Activated CD8-positive, alpha-beta T cell treated with anti-CD3 and anti-CD28 coated beads, Interleukin-2, amount 10 ng/mL, durations not matched to agents 7 days and 5 days (primary cell): ENCODE data around the gene IFT172. TPM values are rescaled to one million over a fixed set of nuclear protein-coding genes. Genes with fewer than 3 reads are reported as not detected.
A peak's percentile ranks its signal among the peaks of the same experiment; 100 is the strongest.
"Not testable (repeated sequence)": the region's sequence is repeated elsewhere in the genome, so short reads cannot be mapped to it uniquely, and the experiment has no call there.

Experiments
- ATAC-seq: fragments of 150-1000 bp; cut with Tn5 transposase; one replicate; pipeline ENCODE4 v1.10.0; 2021; ENCODE audit warnings: moderate library complexity
- CTCF ChIA-PET: fragments of 350-600 bp; sonication (Branson Sonifier 250); formaldehyde crosslinking; loops from one replicate; lab custom pipeline; 2021; ENCODE audit warnings: antibody characterized with exemption; lab: Charles Lee
- POLR2A ChIA-PET: fragments of 350-600 bp; sonication (Branson Sonifier 250); formaldehyde crosslinking; loops from one replicate; lab custom pipeline; 2021; ENCODE audit warnings: antibody characterized with exemption; lab: Charles Lee
- DNase-seq: peaks from one replicate; pipeline ENCODE4 v3.0.0-alpha.2; 2020
- H3K27ac Mint-ChIP-seq: one replicate; pipeline ENCODE4 v1.8.0; 2021; ENCODE audit warnings: mild to moderate bottlenecking, mixed read lengths
- H3K27me3 Mint-ChIP-seq: one replicate; pipeline ENCODE4 v1.8.0; 2021; ENCODE audit warnings: low read depth, mixed read lengths
- H3K36me3 Mint-ChIP-seq: one replicate; pipeline ENCODE4 v1.8.0; 2021; ENCODE audit warnings: low read depth, mixed read lengths
- H3K4me1 Mint-ChIP-seq: one replicate; pipeline ENCODE4 v1.8.0; 2021; ENCODE audit warnings: low read depth, mixed read lengths
- H3K4me3 Mint-ChIP-seq: one replicate; pipeline ENCODE4 v1.8.0; 2021; ENCODE audit warnings: mild to moderate bottlenecking, mixed read lengths
- H3K9me3 Mint-ChIP-seq: one replicate; pipeline ENCODE4 v1.8.0; 2022; ENCODE audit warnings: mixed read lengths; ENCODE audit not compliant: insufficient read depth
- total RNA-seq, 2 experiments: library from RNA; stranded (reverse); gene quantifications; one replicate each; pipeline ENCODE4 v1.2.3, GENCODE V29; 2021

Gene IFT172
- total RNA-seq: 10 to 100 TPM; 10.0 to 11.2 TPM

- Mint-ChIP-seq H3K9me3 (no peaks in the 10 kb centered on the region), H3K27ac (peak within 1 kb of the TSS; percentile 88), H3K27me3 (peaks cover 14% of the 10 kb centered on the region), H3K4me1 (peaks cover 29% of the 10 kb centered on the region), H3K36me3 (no peaks in the 10 kb centered on the region), H3K4me3 (peak within 1 kb of the TSS; percentile 77)
- ChIA-PET POLR2A (interaction anchor here (1.2 kb wide), 1 partner anchor 80 kb away, joined by 3 read pairs; the partner anchor contains the start of gene PPM1G), CTCF (interaction anchor here (1.2 to 3.6 kb wide), 2 partner anchors 120 to 193 kb away, joined by 3 to 15 read pairs; no protein-coding TSS in a partner anchor)
- peak; percentile 100 for DNase-seq
- peak; percentile 95 for ATAC-seq
Observed at GRCh38 chr2:27489498-27490397, at the start of gene IFT172. Gene IFT172 (minus strand): TSS chr2:27489743. CDS start chr2:27489653, 90 bp downstream.

- H3K27ac Mint-ChIP-seq, H3K4me3 Mint-ChIP-seq: not testable (repeated sequence)
Observed at GRCh38 chr2:27538839-27539450, 49.4 kb upstream of the IFT172 start.

GRCh38 chr2:27537287-27537686 is 47.7 kb upstream of the IFT172 start:
- Mint-ChIP-seq H3K4me1 (no peaks in the 10 kb centered on the region), H3K27ac (no peak overlapping the region), H3K9me3 (no peaks in the 10 kb centered on the region), H3K4me3 (no peak overlapping the region), H3K36me3 (no peaks in the 10 kb centered on the region), H3K27me3 (peaks cover 26% of the 10 kb centered on the region)
- ChIA-PET CTCF (no interaction called here), POLR2A (interaction anchor here (0.6 kb wide), 1 partner anchor 77 kb away, joined by 3 read pairs; no protein-coding TSS in a partner anchor)
- ATAC-seq (no peak), DNase-seq (no peak)

More at GRCh38 chr2:27538839-27539450, 49.4 kb upstream of the IFT172 start:
- CTCF ChIA-PET, H3K36me3 Mint-ChIP-seq, H3K9me3 Mint-ChIP-seq, ATAC-seq, DNase-seq, POLR2A ChIA-PET, H3K4me1 Mint-ChIP-seq: not testable (repeated sequence)
- H3K27me3 Mint-ChIP-seq: peaks cover 24% of the 10 kb centered on the region

GRCh38 chr2:27531983-27532382 is 42.4 kb upstream of the IFT172 start:
- DNase-seq: no peak
- H3K4me3 Mint-ChIP-seq: no peak overlapping the region
- no peak overlapping the region for H3K27ac Mint-ChIP-seq
- H3K4me1 Mint-ChIP-seq: peaks cover 3% of the 10 kb centered on the region
- ChIA-PET CTCF (no interaction called here), POLR2A (no interaction called here)
- H3K9me3 Mint-ChIP-seq: no peaks in the 10 kb centered on the region
- H3K36me3 Mint-ChIP-seq: no peaks in the 10 kb centered on the region
- H3K27me3 Mint-ChIP-seq: peaks cover 24% of the 10 kb centered on the region
- ATAC-seq: no peak

GRCh38 chr2:27527182-27527581 is 37.6 kb upstream of the IFT172 start:
- H3K27ac Mint-ChIP-seq: no peak overlapping the region
- no peaks in the 10 kb centered on the region for H3K9me3 Mint-ChIP-seq
- POLR2A ChIA-PET: no interaction called here
- H3K4me1 Mint-ChIP-seq: peaks cover 4% of the 10 kb centered on the region
- no peaks in the 10 kb centered on the region for H3K36me3 Mint-ChIP-seq
- CTCF ChIA-PET: interaction anchor here (1.1 kb wide), 2 partner anchors 25 to 157 kb away, joined by 3 to 4 read pairs; no protein-coding TSS in a partner anchor
- H3K4me3 Mint-ChIP-seq: no peak overlapping the region
- peaks cover 15% of the 10 kb centered on the region for H3K27me3 Mint-ChIP-seq
- DNase-seq (no peak), ATAC-seq (no peak)

GRCh38 chr2:27522400-27522945 is 32.9 kb upstream of the IFT172 start:
- DNase-seq: no peak
- CTCF ChIA-PET: no interaction called here
- H3K27me3 Mint-ChIP-seq: peaks cover 15% of the 10 kb centered on the region
- ATAC-seq: no peak
- no peaks in the 10 kb centered on the region for H3K9me3 Mint-ChIP-seq
- POLR2A ChIA-PET: no interaction called here
- no peaks in the 10 kb centered on the region for H3K36me3 Mint-ChIP-seq
- peaks cover 4% of the 10 kb centered on the region for H3K4me1 Mint-ChIP-seq
- no peak overlapping the region for H3K27ac Mint-ChIP-seq
- H3K4me3 Mint-ChIP-seq: no peak overlapping the region

GRCh38 chr2:27520316-27520715 is 30.8 kb upstream of the IFT172 start:
- Mint-ChIP-seq H3K4me3 (no peak overlapping the region), H3K4me1 (no peaks in the 10 kb centered on the region), H3K27me3 (peaks cover 8% of the 10 kb centered on the region), H3K9me3 (no peaks in the 10 kb centered on the region), H3K36me3 (no peaks in the 10 kb centered on the region), H3K27ac (no peak overlapping the region)
- CTCF ChIA-PET: interaction anchor here (0.6 kb wide), 1 partner anchor 73 kb away, joined by 3 read pairs; no protein-coding TSS in a partner anchor
- POLR2A ChIA-PET: no interaction called here
- ATAC-seq (no peak), DNase-seq (no peak)

- H3K4me1 Mint-ChIP-seq: no peaks in the 10 kb centered on the region
- H3K36me3 Mint-ChIP-seq: no peaks in the 10 kb centered on the region
- no peaks in the 10 kb centered on the region for H3K9me3 Mint-ChIP-seq
- H3K4me3 Mint-ChIP-seq: no peak overlapping the region
- no peak overlapping the region for H3K27ac Mint-ChIP-seq
- ATAC-seq (no peak), DNase-seq (no peak)
- ChIA-PET CTCF (no interaction called here), POLR2A (no interaction called here)
- peaks cover 8% of the 10 kb centered on the region for H3K27me3 Mint-ChIP-seq
Observed at GRCh38 chr2:27518782-27519113, 29.2 kb upstream of the IFT172 start.

GRCh38 chr2:27518113-27518781 is 28.7 kb upstream of the IFT172 start:
- ChIA-PET POLR2A (no interaction called here), CTCF (no interaction called here)
- H3K9me3 Mint-ChIP-seq: no peaks in the 10 kb centered on the region
- no peaks in the 10 kb centered on the region for H3K36me3 Mint-ChIP-seq
- no peak for DNase-seq
- H3K4me3 Mint-ChIP-seq: no peak overlapping the region
- peaks cover 8% of the 10 kb centered on the region for H3K27me3 Mint-ChIP-seq
- no peak overlapping the region for H3K27ac Mint-ChIP-seq
- H3K4me1 Mint-ChIP-seq: no peaks in the 10 kb centered on the region
- no peak for ATAC-seq

- no peaks in the 10 kb centered on the region for H3K9me3 Mint-ChIP-seq
- H3K4me3 Mint-ChIP-seq: no peak overlapping the region
Observed at GRCh38 chr2:27509326-27509725, 19.8 kb upstream of the IFT172 start.

GRCh38 chr2:27507293-27507692 is 17.8 kb upstream of the IFT172 start:
- no peak overlapping the region for H3K4me3 Mint-ChIP-seq
- POLR2A ChIA-PET: interaction anchor here (0.6 kb wide), 1 partner anchor 25 kb away, joined by 4 read pairs; no protein-coding TSS in a partner anchor

More at GRCh38 chr2:27509326-27509725, 19.8 kb upstream of the IFT172 start:
- POLR2A ChIA-PET: interaction anchor here (0.6 kb wide), 1 partner anchor 55 kb away, joined by 3 read pairs; no protein-coding TSS in a partner anchor
- H3K36me3 Mint-ChIP-seq: no peaks in the 10 kb centered on the region
- peaks cover 7% of the 10 kb centered on the region for H3K27me3 Mint-ChIP-seq
- ATAC-seq: no peak
- H3K4me1 Mint-ChIP-seq: no peaks in the 10 kb centered on the region
- no peak overlapping the region for H3K27ac Mint-ChIP-seq
- DNase-seq: no peak
- CTCF ChIA-PET: no interaction called here

More at GRCh38 chr2:27507293-27507692, 17.8 kb upstream of the IFT172 start:
- Mint-ChIP-seq H3K27me3 (peaks cover 7% of the 10 kb centered on the region), H3K36me3 (no peaks in the 10 kb centered on the region), H3K27ac (no peak overlapping the region), H3K4me1 (no peaks in the 10 kb centered on the region), H3K9me3 (no peaks in the 10 kb centered on the region)
- DNase-seq: no peak
- CTCF ChIA-PET: no interaction called here
- ATAC-seq: no peak
